T-helper 1 cell treated with Interleukin-12 subunit alpha and Interleukin-12 subunit beta and Interleukin-4 antibody, amounts not matched to agents 30 μg/mL and 1 μg/mL, for 36 hours (primary cell): ENCODE results near the gene ARHGAP33.
"Not testable (repeated sequence)": the region's sequence is repeated elsewhere in the genome, so short reads cannot be mapped to it uniquely, and the experiment has no call there.

ENCODE experiments used
- H3K27ac Mint-ChIP-seq: one replicate; pipeline ENCODE4 v1.8.0; 2021; ENCODE audit warnings: mild to moderate bottlenecking, mixed read lengths
- H3K27me3 Mint-ChIP-seq: one replicate; pipeline ENCODE4 v1.8.0; 2021; ENCODE audit warnings: low read depth, mixed read lengths
- H3K36me3 Mint-ChIP-seq: one replicate; pipeline ENCODE4 v1.8.0; 2021; ENCODE audit warnings: low read depth, mixed read lengths
- H3K4me1 Mint-ChIP-seq: one replicate; pipeline ENCODE4 v1.8.0; 2021; ENCODE audit warnings: low read depth, mixed read lengths
- H3K4me3 Mint-ChIP-seq: one replicate; pipeline ENCODE4 v1.8.0; 2021; ENCODE audit warnings: mild to moderate bottlenecking, moderate library complexity, mixed read lengths
- H3K9me3 Mint-ChIP-seq: one replicate; pipeline ENCODE4 v1.8.0; 2021; ENCODE audit warnings: mixed read lengths

The ARHGAP33 gene

GRCh38 chr19:35788205-35788960, 13.0 kb downstream of the ARHGAP33 start:
- no peaks in the 10 kb centered on the region for H3K27me3 Mint-ChIP-seq
- no peak overlapping the region for H3K27ac Mint-ChIP-seq
- H3K36me3 Mint-ChIP-seq = peaks cover 3% of the 10 kb centered on the region
- H3K9me3 Mint-ChIP-seq = no peaks in the 10 kb centered on the region
- H3K4me3 Mint-ChIP-seq = no peak overlapping the region
- no peaks in the 10 kb centered on the region for H3K4me1 Mint-ChIP-seq

DNA sequence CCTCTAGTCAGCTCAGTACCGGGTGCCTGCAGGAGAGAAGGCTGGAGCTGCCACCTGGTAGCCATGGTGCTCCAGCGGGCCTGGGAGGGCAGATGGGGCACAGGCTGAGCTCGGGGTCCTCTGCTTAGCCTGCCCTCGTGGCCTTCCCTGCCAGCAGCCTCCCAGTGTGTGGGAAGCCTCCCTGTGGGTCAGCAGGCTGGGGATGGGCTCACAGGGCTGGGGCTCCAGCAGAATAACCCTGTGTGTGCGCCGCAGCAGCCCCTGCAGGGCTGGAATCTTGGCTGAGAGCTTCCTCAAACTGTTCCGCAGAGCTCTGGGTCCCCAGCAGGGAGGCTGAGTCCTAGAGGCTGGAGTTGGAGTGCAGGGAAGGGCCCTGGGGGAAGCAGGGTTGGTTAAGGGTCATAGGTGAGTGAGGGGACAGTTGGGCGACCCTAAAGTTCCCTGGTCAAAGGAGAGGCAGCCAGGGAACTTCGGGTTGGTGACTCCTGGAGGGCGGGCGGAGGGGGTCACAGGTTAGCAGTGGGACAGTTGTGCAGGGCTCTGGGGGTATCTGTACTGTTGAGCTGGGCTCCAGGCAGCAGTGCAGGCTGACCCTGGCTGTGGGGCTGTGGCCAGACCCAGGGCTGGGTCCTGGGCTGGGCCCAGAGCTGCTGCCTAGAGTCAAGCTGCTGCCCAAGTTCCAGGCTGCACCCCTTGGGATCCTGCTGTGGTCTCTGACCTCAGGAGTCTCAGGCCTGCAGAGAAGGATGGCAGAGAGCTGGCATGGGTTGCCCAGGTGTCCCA, 14.0 kb downstream of the ARHGAP33 start:
- peaks cover 1% of the 10 kb centered on the region for H3K36me3 Mint-ChIP-seq
- H3K27ac Mint-ChIP-seq = no peak overlapping the region
- no peak overlapping the region for H3K4me3 Mint-ChIP-seq
- H3K4me1 Mint-ChIP-seq = no peaks in the 10 kb centered on the region
- peaks cover 4% of the 10 kb centered on the region for H3K27me3 Mint-ChIP-seq
- H3K9me3 Mint-ChIP-seq = no peaks in the 10 kb centered on the region

GRCh38 chr19:35789978-35790944, 14.9 kb downstream of the ARHGAP33 start:
- peaks cover 9% of the 10 kb centered on the region for H3K27me3 Mint-ChIP-seq
- H3K36me3 Mint-ChIP-seq = peaks cover 1% of the 10 kb centered on the region
- H3K27ac Mint-ChIP-seq = no peak overlapping the region
- H3K4me1 Mint-ChIP-seq = no peaks in the 10 kb centered on the region
- H3K9me3 Mint-ChIP-seq = no peaks in the 10 kb centered on the region
- H3K4me3 Mint-ChIP-seq = no peak overlapping the region

DNA sequence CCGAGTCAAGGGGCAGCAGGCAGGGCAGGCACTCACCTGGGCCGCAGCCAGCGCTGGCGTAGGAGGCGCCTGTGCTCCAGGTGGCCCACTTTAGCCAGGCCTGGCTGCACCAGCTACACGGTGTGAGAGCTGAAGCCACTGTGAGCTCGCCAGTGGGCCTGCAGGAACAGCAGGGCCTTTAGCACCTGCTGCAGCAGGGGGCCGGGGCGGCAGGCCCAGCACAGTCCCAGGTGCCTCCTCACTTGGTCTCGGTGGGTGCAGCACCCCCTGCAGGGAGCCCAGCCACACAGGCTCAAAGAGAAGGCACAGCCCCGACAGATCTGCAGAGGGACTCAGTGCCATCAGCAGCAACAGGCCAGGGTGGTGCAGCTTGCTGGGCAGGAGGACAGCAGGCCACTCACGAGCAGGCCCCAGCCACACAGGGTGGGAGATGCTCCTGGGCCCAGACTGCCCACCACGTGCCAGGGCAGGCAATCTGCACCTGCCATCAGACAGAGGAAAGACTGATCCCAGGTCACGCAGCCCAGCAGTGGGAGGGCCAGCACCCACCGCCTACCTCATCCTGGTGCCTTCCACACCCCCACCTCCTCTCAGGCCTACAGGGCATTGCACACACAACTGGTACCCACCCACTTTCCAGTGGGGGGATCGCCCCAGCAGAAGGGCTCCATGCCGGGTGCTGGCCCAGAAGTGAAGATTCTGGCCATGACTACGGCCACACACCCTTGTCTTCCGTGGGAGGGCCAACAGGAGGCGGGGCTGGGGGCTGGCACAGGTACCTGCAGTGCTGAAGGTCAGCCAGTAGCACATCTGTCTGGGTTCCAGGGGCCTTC, 15.8 kb downstream of the ARHGAP33 start:
- Mint-ChIP-seq H3K9me3 (no peaks in the 10 kb centered on the region), H3K27me3 (peaks cover 13% of the 10 kb centered on the region), H3K36me3 (no peaks in the 10 kb centered on the region), H3K27ac (no peak overlapping the region), H3K4me3 (no peak overlapping the region), H3K4me1 (no peaks in the 10 kb centered on the region)

- H3K4me3 Mint-ChIP-seq = no peak overlapping the region
- H3K27ac Mint-ChIP-seq = no peak overlapping the region
- H3K36me3 Mint-ChIP-seq = no peaks in the 10 kb centered on the region
- no peaks in the 10 kb centered on the region for H3K9me3 Mint-ChIP-seq
- H3K4me1 Mint-ChIP-seq = no peaks in the 10 kb centered on the region
- H3K27me3 Mint-ChIP-seq = peaks cover 19% of the 10 kb centered on the region
Measured at GRCh38 chr19:35791814-35792279, 16.5 kb downstream of the ARHGAP33 start.

DNA sequence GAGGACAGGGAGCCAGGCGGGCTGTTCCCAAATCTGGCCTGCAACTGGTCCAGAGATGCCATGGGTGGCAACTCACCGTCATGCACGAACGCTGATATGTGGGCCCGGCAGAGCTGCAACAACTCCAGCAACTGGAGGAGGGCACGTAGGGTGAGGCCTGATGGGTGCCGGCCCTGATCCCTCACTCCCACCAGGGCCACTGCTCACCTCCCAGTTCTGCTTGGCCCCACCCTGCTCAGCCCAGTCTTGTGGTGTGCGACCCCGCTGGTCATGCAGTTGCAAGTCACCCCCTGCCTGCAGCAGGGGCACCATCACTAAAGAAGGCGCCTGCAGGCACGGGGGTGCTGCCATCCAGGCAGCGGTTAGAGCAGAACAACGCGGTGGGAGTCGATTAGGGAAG, 16.9 kb downstream of the ARHGAP33 start:
- Mint-ChIP-seq H3K27ac (no peak overlapping the region), H3K36me3 (no peaks in the 10 kb centered on the region), H3K4me1 (no peaks in the 10 kb centered on the region), H3K27me3 (peaks cover 24% of the 10 kb centered on the region), H3K4me3 (no peak overlapping the region), H3K9me3 (no peaks in the 10 kb centered on the region)

DNA sequence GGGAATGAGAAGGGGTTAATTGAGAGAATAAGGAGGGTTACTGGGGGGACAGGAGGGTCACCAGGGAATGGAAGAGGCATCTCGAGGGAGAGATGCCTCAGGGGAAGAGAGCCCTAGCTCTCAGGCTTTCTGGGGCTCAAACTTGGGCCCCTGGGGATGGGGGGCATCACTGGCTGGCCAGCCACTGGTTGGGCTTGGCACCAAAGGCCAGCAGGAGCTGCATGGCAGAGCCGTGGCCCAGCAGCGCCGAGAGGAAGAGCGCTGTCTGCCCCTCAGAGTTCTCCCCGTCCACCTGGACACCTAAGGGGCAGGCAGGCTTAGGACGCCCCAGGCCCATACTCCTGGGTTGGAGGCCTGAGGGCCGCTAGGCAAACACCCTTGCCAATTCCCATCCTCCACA, 17.5 kb downstream of the ARHGAP33 start:
- Mint-ChIP-seq H3K4me1 (no peaks in the 10 kb centered on the region), H3K9me3 (no peaks in the 10 kb centered on the region), H3K27ac (no peak overlapping the region), H3K27me3 (peaks cover 29% of the 10 kb centered on the region), H3K36me3 (no peaks in the 10 kb centered on the region), H3K4me3 (no peak overlapping the region)

- H3K4me1 Mint-ChIP-seq = no peaks in the 10 kb centered on the region
- no peak overlapping the region for H3K27ac Mint-ChIP-seq
- H3K27me3 Mint-ChIP-seq = peaks cover 33% of the 10 kb centered on the region
- no peak overlapping the region for H3K4me3 Mint-ChIP-seq
- H3K36me3 Mint-ChIP-seq = no peaks in the 10 kb centered on the region
- H3K9me3 Mint-ChIP-seq = no peaks in the 10 kb centered on the region
Measured at GRCh38 chr19:35793381-35794165, 18.2 kb downstream of the ARHGAP33 start.

GRCh38 chr19:35795564-35795963, 20.2 kb downstream of the ARHGAP33 start:
- not testable (repeated sequence) for H3K9me3 Mint-ChIP-seq, H3K27ac Mint-ChIP-seq, H3K4me1 Mint-ChIP-seq, H3K4me3 Mint-ChIP-seq, H3K36me3 Mint-ChIP-seq
- H3K27me3 Mint-ChIP-seq = peaks cover 33% of the 10 kb centered on the region

- H3K4me1 Mint-ChIP-seq = no peaks in the 10 kb centered on the region
- H3K4me3 Mint-ChIP-seq = no peak overlapping the region
- peaks cover 33% of the 10 kb centered on the region for H3K27me3 Mint-ChIP-seq
- H3K36me3 Mint-ChIP-seq = no peaks in the 10 kb centered on the region
- H3K9me3 Mint-ChIP-seq = no peaks in the 10 kb centered on the region
- no peak overlapping the region for H3K27ac Mint-ChIP-seq
Measured at GRCh38 chr19:35796645-35797542, 21.5 kb downstream of the ARHGAP33 start.

- Mint-ChIP-seq H3K36me3 (no peaks in the 10 kb centered on the region), H3K27me3 (peaks cover 33% of the 10 kb centered on the region), H3K4me3 (no peak overlapping the region), H3K4me1 (no peaks in the 10 kb centered on the region), H3K27ac (no peak overlapping the region), H3K9me3 (no peaks in the 10 kb centered on the region)
Measured at GRCh38 chr19:35797663-35798062, 22.3 kb downstream of the ARHGAP33 start.

DNA sequence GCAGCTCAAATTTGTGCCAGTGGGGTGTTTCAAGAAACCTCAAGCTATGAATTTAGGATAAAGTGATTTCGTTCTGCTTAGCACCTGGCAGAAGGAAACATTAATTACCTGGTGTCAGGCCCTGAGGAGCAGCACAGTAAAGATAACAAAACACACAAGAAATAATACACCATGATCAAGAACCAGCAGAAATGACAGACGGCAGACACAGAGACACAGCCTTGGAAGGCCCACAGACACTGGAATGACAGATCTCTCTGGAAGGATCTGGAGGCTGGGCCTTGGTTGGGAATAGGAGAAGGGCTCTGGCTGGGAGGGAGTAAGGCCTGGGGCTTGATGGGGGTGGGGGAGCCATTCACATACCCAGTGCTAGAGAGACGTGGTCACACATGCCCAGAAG, 26.5 kb downstream of the ARHGAP33 start:
- peaks cover 6% of the 10 kb centered on the region for H3K4me1 Mint-ChIP-seq
- H3K27me3 Mint-ChIP-seq = peaks cover 14% of the 10 kb centered on the region
- H3K9me3 Mint-ChIP-seq = no peaks in the 10 kb centered on the region
- H3K27ac Mint-ChIP-seq = no peak overlapping the region
- H3K4me3 Mint-ChIP-seq = no peak overlapping the region
- no peaks in the 10 kb centered on the region for H3K36me3 Mint-ChIP-seq
